HEK293 (cell line): ENCODE measurements around the gene ALOX15B.

ENCODE experiments used
- GLIS1 ChIP-seq: fragments of 450-650 bp; formaldehyde crosslinking; IDR thresholded peaks from 2 replicates; pipeline ENCODE4 v1.5.1; 2016; ENCODE audit warnings: missing biosample characterization, missing genetic modification characterization
- HOXA7 ChIP-seq: sonication (generic); formaldehyde crosslinking; IDR thresholded peaks from 2 replicates; pipeline ENCODE4 v1.8.1; 2022; ENCODE audit warnings: missing genetic modification reagents, borderline replicate concordance
- KLF1 ChIP-seq: fragments of 450-650 bp; formaldehyde crosslinking; IDR thresholded peaks from 2 replicates; pipeline ENCODE4 v1.5.1; 2016; ENCODE audit warnings: missing biosample characterization, missing genetic modification characterization
- ZBTB21 ChIP-seq: fragments of 450-650 bp; formaldehyde crosslinking; IDR thresholded peaks from 2 replicates; pipeline ENCODE4 v1.5.1; 2017; ENCODE audit warnings: missing biosample characterization, missing genetic modification characterization
- ZNF2 ChIP-seq: fragments of 450-650 bp; formaldehyde crosslinking; IDR thresholded peaks from 2 replicates; pipeline ENCODE4 v1.5.1; 2016; ENCODE audit warnings: missing biosample characterization, missing genetic modification characterization
- ZNF558 ChIP-seq: fragments of 450-650 bp; formaldehyde crosslinking; IDR thresholded peaks from 2 replicates; pipeline ENCODE4 v1.5.1; 2016; ENCODE audit warnings: missing biosample characterization, missing genetic modification characterization
- ZNF664 ChIP-seq: fragments of 450-650 bp; formaldehyde crosslinking; IDR thresholded peaks from 2 replicates; pipeline ENCODE4 v1.5.1; 2016; ENCODE audit warnings: missing biosample characterization, missing genetic modification characterization
- ZNF747 ChIP-seq: fragments of 450-650 bp; formaldehyde crosslinking; IDR thresholded peaks from 2 replicates; pipeline ENCODE4 v1.5.1; 2016; ENCODE audit warnings: missing biosample characterization, missing genetic modification characterization
- TF ChIP-seq, protein P1 (sequence below): fragments of 450-650 bp; formaldehyde crosslinking; IDR thresholded peaks from 2 replicates; pipeline ENCODE4 v1.5.1; 2016; ENCODE audit warnings: missing biosample characterization, missing genetic modification characterization
- TF ChIP-seq, protein P2 (sequence below): fragments of 450-650 bp; formaldehyde crosslinking; IDR thresholded peaks from 2 replicates; pipeline ENCODE4 v1.5.1; 2016; ENCODE audit warnings: missing biosample characterization, missing genetic modification characterization, low read depth
- TF ChIP-seq, protein P3 (sequence below): fragments of 450-650 bp; formaldehyde crosslinking; optimal IDR thresholded peaks from 2 replicates; pipeline ENCODE3; 2016; ENCODE audit warnings: missing biosample characterization, mild to moderate bottlenecking, missing genetic modification characterization
- TF ChIP-seq, protein P4 (sequence below): fragments of 450-650 bp; formaldehyde crosslinking; IDR thresholded peaks from 2 replicates; pipeline ENCODE4 v1.5.1; 2016; ENCODE audit warnings: missing biosample characterization, missing genetic modification characterization
- TF ChIP-seq, protein P5 (sequence below): fragments of 450-650 bp; formaldehyde crosslinking; IDR thresholded peaks from 2 replicates; pipeline ENCODE4 v1.5.1; 2017; ENCODE audit warnings: missing biosample characterization, missing genetic modification characterization
- TF ChIP-seq, protein P6 (sequence below): fragments of 450-650 bp; formaldehyde crosslinking; IDR thresholded peaks from 2 replicates; pipeline ENCODE4 v1.5.1; 2016; ENCODE audit warnings: missing biosample characterization, missing genetic modification characterization

DNA sequence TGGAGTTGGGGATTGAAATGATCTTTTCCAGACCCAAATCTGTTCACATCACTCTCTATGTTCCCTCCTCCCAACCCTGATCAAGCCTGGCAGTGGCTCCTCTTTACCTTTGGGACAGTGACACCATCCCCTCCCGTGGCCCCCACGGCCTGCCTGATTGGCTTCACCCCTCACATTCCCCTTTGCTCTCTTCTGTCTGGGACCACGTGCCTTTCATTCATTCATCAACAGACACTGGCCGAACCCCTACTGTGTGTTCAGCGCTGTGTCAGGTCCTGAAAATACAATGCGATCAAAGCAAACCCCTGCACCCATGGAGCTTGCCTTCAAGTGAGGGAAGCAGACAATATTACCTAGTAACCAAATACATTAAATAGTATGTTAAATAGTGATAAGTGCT is 50.9 kb downstream of the ALOX15B start:
- TF ChIP-seq GLIS1 (tag by site-specific recombination) (no peak), HOXA7 (CRISPR knock-in tag) (no peak), ZBTB21 (tag by site-specific recombination) (no peak), ZNF2 (tag by site-specific recombination) (no peak), ZNF558 (tag by site-specific recombination) (no peak), ZNF664 (tag by site-specific recombination) (no peak), ZNF747 (tag by site-specific recombination) (no peak), KLF1 (tag by site-specific recombination) (no peak)
- TF ChIP-seq, protein P1, sequence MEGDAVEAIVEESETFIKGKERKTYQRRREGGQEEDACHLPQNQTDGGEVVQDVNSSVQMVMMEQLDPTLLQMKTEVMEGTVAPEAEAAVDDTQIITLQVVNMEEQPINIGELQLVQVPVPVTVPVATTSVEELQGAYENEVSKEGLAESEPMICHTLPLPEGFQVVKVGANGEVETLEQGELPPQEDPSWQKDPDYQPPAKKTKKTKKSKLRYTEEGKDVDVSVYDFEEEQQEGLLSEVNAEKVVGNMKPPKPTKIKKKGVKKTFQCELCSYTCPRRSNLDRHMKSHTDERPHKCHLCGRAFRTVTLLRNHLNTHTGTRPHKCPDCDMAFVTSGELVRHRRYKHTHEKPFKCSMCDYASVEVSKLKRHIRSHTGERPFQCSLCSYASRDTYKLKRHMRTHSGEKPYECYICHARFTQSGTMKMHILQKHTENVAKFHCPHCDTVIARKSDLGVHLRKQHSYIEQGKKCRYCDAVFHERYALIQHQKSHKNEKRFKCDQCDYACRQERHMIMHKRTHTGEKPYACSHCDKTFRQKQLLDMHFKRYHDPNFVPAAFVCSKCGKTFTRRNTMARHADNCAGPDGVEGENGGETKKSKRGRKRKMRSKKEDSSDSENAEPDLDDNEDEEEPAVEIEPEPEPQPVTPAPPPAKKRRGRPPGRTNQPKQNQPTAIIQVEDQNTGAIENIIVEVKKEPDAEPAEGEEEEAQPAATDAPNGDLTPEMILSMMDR (tag by site-specific recombination): no peak
- TF ChIP-seq, protein P2, sequence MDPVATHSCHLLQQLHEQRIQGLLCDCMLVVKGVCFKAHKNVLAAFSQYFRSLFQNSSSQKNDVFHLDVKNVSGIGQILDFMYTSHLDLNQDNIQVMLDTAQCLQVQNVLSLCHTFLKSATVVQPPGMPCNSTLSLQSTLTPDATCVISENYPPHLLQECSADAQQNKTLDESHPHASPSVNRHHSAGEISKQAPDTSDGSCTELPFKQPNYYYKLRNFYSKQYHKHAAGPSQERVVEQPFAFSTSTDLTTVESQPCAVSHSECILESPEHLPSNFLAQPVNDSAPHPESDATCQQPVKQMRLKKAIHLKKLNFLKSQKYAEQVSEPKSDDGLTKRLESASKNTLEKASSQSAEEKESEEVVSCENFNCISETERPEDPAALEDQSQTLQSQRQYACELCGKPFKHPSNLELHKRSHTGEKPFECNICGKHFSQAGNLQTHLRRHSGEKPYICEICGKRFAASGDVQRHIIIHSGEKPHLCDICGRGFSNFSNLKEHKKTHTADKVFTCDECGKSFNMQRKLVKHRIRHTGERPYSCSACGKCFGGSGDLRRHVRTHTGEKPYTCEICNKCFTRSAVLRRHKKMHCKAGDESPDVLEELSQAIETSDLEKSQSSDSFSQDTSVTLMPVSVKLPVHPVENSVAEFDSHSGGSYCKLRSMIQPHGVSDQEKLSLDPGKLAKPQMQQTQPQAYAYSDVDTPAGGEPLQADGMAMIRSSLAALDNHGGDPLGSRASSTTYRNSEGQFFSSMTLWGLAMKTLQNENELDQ (tag by site-specific recombination): no peak
- TF ChIP-seq, protein P3, sequence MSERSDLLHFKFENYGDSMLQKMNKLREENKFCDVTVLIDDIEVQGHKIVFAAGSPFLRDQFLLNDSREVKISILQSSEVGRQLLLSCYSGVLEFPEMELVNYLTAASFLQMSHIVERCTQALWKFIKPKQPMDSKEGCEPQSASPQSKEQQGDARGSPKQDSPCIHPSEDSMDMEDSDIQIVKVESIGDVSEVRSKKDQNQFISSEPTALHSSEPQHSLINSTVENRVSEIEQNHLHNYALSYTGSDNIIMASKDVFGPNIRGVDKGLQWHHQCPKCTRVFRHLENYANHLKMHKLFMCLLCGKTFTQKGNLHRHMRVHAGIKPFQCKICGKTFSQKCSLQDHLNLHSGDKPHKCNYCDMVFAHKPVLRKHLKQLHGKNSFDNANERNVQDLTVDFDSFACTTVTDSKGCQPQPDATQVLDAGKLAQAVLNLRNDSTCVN (tag by site-specific recombination): no peak
- TF ChIP-seq, protein P4, sequence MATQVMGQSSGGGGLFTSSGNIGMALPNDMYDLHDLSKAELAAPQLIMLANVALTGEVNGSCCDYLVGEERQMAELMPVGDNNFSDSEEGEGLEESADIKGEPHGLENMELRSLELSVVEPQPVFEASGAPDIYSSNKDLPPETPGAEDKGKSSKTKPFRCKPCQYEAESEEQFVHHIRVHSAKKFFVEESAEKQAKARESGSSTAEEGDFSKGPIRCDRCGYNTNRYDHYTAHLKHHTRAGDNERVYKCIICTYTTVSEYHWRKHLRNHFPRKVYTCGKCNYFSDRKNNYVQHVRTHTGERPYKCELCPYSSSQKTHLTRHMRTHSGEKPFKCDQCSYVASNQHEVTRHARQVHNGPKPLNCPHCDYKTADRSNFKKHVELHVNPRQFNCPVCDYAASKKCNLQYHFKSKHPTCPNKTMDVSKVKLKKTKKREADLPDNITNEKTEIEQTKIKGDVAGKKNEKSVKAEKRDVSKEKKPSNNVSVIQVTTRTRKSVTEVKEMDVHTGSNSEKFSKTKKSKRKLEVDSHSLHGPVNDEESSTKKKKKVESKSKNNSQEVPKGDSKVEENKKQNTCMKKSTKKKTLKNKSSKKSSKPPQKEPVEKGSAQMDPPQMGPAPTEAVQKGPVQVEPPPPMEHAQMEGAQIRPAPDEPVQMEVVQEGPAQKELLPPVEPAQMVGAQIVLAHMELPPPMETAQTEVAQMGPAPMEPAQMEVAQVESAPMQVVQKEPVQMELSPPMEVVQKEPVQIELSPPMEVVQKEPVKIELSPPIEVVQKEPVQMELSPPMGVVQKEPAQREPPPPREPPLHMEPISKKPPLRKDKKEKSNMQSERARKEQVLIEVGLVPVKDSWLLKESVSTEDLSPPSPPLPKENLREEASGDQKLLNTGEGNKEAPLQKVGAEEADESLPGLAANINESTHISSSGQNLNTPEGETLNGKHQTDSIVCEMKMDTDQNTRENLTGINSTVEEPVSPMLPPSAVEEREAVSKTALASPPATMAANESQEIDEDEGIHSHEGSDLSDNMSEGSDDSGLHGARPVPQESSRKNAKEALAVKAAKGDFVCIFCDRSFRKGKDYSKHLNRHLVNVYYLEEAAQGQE: no peak
- TF ChIP-seq, protein P5, sequence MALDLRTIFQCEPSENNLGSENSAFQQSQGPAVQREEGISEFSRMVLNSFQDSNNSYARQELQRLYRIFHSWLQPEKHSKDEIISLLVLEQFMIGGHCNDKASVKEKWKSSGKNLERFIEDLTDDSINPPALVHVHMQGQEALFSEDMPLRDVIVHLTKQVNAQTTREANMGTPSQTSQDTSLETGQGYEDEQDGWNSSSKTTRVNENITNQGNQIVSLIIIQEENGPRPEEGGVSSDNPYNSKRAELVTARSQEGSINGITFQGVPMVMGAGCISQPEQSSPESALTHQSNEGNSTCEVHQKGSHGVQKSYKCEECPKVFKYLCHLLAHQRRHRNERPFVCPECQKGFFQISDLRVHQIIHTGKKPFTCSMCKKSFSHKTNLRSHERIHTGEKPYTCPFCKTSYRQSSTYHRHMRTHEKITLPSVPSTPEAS (tag by site-specific recombination): no peak
- TF ChIP-seq, protein P6, sequence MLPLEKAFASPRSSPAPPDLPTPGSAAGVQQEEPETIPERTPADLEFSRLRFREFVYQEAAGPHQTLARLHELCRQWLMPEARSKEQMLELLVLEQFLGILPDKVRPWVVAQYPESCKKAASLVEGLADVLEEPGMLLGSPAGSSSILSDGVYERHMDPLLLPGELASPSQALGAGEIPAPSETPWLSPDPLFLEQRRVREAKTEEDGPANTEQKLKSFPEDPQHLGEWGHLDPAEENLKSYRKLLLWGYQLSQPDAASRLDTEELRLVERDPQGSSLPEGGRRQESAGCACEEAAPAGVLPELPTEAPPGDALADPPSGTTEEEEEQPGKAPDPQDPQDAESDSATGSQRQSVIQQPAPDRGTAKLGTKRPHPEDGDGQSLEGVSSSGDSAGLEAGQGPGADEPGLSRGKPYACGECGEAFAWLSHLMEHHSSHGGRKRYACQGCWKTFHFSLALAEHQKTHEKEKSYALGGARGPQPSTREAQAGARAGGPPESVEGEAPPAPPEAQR: no peak
